GM21723 (cell line): ENCODE data around the gene PTPN20.

ENCODE experiments used
- ATAC-seq: cut with Tn5 transposase; IDR thresholded peaks from one replicate; pipeline ENCODE4 v1.9.1; 2021; ENCODE audit warnings: mild to moderate bottlenecking, moderate library complexity; ENCODE audit not compliant: unreplicated experiment

PTPN20 gene

DNA sequence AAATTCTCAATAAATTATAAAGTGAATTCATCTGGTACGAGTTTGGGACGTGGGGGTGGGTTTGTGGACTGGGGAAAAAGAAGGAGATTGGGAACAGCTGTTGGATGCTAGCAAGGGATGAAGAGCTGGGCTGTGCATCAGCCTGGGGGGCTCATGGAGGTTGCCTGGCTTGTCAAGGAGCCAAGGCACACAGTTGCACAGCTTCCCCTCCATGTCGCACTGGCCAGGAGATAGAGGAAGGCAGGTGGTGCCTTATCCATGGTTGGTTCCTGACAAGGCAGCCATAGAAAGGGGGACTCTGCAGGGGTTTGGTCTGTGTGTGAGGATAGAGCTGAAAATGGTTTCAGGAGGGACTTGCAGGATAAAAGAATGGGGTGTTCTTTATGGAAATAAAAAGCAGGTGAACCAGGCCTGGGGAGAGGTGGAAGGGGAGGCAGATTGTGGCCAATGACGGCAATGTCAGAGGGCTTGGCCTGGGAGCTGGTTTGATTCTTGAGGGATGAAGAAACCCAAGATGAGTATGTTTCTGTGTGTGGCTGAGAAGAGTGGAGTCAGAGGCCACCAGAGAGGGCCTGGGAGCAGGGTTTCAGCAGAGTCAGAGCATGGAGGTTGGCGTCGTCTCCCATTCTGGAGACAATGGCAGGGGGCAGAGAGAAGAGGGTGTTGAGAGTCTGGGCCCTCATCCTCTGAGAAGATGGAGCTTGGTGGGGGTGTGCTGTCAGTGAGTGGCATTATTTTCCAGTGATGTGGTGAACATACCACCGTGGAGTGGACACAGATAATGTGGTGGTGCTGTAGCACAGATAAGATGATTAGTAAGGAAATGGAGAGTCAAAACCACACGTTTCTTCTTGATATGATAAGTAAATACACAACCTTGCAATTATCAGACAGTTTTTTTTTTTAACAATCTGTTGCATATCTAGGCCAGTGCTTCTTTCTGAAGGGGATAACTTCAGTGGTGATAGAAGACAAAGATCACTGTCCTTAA lies 108.2 kb downstream of the PTPN20 start:
- ATAC-seq = no peak

DNA sequence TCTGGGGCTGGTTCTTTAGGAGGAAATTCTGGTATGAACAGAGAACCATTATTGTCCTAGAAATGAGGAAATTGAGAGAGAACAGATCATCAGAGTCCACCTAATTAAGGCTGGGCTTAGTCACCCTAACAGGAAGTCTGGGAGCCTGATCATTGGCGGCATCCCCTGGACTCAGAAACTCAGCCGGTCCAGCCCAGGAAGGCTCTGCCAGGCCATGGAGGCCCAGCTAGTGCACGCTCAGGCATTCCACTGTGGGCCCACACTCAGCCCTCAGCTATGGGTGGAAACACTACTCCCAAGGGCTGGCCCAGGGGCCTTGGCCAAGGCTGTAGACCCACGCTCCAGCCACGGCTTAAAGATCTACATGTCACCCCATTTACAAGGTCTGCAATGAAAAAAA lies 109.2 kb downstream of the PTPN20 start:
- ATAC-seq = no peak

DNA sequence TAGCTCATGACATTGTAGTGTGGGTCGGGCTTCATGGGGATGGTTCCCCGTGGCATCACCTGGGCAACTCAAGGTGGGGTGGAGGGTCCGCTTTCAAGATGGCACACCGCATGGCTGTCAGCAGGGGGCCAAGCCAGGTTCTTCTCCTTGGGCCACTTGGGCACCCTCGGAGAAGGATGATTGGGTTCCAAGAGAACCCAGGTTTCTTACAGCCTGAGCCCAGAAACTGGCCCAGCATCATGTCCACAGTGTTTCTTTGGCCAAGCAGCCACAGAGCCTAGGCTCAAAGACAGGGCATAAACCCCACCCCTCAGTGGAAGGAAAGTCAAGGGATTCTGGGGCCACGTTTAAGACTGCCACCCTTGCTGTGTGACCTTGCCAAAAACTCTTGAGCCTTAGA lies 110.6 kb downstream of the PTPN20 start:
- ATAC-seq = no peak

DNA sequence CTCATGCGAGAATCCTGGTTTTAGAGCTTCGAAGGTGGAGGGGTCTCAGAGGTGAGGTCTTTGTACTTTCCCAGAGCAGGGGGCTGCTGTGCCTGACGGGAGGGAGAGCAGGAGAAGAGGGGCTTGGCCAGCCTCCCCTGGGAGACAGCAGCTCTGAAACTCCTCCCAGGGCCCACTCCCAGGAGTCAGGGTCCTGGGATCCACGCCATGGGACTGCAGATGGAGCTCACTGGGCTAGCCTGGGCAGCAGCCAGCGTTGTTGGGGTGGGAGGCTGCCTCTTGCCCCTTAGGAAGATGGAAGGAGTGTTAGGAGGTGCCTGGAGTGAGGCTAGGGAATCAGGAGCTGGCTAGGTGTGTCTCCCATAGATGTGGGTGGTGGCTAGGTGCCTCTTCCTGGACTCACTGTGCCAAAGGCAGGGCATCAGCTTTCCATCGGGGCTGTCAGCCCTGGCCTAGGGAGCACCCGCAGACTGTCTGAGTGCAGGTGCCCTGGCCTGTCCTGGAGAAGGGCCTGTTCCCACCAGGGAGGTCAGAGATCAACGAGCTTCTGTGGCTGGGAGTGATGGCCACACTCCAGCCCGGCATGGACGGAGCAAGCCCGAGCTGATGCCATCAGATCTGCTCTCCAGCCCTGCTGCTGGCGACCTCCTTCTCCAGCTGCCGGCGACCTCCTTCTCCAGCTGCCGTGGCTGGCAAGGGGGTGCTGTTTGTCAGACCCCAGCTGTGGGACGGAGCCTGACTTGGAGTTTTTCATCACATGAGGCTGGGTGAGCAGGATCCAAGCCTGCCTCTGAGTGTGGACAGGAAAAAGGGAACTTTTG lies 111.3 kb downstream of the PTPN20 start:
- no peak for ATAC-seq

DNA sequence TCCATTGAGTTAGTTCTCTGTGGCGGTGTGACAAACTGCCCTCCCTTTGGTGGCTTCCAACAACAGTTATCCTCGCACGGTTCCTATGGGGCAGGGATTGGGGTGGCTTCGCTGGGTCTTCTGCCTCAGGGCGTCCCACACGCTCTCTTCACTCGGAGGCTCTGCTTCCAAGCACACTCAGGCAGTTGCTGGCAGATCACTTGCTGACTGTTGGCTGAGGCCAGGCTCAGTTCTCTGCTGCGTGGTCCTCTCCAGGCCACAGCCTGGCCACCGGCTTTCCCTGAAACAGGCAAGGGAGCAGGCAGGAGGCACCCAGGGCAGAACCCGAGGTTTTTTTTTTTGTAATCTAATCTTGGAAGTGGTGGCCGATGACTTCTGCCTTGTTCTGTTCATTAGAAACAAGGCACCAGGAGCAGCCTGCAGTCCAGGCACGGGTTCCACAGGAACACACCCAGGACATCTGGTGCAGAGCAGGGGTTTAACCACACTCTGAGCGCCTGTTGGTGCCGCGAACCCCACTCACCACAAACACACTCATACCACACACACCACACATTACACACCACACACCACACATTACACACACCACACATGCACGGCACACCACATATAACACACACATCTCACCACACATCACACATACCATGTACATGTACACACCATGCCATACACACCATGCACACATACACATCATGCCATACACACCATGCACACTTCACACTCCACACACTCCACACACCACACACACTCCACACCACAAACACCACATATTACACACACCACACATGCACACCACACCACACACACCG lies 112.2 kb downstream of the PTPN20 start:
- ATAC-seq = no peak

DNA sequence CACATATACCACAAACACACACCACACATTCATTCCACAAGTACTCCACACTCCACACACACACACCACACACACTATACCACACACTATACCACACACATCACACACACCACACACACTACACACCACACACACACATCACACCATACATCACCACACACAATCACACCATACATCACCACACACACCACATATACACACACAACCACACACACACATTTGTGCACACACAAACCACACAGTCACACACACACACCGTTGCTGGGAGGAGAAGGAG lies 112.8 kb downstream of the PTPN20 start:
- no peak for ATAC-seq

DNA sequence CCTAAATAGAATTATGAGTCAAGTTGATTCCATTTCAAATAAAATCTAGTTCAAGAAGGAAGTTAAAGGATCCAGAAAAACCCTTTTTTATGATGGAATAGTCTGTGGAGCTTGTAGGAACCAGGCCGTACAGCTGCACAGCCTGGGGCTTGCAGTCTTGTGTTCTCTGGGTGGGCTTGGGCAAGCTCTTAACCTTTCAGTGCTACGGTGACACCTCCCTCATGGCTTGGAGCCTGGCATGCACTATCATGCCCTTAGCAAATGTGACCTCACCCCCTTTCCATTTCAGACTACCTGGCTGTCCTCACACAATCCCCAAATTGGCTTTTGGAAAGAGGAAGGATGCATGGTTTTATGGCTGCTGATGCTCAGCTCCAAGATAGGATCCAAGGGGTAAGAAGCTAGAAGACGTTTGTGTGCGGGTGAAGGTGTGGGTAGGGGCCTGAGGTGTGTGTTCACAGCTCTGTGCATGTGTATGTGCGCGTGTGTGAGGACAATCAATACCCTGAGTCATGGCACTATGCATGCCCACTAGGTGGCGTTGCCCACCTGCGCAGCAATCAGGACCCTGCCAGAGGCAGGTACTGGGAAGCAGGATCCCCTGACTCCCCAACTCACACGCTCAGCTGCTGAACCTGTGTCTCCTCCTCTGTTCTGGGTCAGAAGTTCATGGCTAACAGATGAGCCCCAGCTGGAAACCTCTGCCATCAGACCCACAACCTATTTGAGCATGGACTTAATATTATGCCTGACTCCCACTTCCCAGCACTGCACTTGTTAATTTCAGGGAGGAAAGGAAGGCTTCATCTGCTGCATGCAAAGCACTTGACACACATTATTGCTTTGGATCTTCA lies 113.4 kb downstream of the PTPN20 start:
- peak; percentile 73 for ATAC-seq

DNA sequence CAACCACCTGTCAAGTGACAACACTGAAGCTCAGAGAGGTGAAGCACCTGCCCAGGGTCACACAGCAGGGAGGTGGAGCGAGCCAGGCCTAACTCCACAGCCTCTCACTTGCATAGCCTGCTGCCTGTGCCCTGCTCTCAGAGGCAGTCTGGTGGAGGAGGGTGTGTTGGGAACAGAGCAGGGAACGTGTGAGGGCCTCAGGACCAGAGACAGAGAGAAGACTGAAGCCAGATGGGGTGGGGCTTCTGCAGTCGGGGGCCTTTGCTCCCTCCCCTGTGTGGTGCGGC lies 114.0 kb downstream of the PTPN20 start:
- no peak for ATAC-seq

DNA sequence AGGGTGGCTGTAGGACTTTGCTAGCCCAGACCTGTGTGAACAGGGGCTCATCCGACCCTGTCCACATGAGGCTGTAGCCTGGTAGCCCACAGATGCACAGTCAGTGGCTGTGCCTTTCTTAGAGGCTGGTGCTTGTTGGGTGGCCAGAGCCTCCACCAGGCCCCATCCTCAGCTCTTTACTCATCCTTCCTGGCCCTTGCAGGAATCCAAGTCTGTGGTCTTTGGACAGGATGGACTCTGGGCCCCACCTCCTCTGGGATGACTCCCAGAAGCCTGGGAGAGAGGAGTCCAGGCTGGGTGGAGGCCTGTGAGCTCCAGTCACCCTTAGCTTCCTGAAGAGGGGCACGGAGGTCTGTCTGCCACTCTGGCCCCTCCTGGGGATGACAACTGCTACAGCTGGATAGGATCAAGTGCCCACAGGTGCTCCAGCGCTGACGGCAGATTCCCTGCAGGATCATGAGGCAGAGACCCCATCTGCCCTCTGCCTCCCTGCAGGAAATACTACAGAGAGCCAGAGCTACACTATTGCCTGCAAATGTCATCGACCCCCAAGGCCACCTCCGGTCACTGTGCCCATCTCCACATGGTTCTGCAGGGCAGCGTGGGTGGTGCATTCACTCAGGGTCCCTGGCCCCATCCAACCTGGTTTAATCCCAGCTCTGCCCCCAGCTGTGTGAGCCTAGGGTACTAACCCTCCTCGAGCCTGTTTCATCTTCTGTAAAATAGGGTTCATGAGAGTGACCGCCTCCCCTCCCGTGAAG lies 114.5 kb downstream of the PTPN20 start:
- no peak for ATAC-seq

DNA sequence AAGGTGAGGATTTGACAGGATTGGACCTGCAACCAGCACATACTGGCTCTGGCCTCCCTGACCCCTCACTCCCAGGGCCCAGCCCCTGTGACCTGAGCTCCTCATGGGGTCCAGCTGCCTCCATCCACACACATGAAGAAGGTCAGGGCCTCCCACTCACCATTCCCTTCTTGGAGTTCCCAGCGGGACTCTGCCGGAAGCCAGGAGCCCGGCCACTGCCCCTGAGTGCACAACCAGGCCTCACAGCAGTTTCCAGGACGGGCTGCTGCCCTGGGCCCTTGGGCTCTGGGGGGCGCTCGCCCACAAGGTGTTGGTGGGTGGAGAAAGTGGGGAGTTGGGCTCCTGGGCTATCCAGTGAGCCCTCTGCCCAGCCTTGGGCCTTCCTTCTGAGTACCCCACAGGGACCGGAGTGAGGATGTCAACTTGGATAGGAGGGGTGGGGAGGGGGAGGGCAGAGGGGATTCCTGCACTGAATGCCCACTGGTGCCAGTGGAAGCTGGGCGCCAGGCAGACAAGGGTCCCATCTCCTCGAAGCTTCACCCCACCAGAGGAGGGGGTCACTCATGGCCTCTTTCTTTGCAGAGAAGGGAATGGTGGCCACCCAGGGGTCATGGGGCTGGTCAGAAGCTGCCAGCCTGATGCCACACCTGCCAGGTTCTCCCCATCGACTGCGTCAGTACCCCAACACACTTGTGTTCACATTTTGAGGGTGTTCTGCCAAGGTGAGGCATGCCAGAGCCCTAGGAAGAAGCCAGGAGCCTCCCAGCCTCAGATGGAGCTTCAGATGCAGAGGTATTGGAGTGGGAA lies 115.3 kb downstream of the PTPN20 start:
- no peak for ATAC-seq

DNA sequence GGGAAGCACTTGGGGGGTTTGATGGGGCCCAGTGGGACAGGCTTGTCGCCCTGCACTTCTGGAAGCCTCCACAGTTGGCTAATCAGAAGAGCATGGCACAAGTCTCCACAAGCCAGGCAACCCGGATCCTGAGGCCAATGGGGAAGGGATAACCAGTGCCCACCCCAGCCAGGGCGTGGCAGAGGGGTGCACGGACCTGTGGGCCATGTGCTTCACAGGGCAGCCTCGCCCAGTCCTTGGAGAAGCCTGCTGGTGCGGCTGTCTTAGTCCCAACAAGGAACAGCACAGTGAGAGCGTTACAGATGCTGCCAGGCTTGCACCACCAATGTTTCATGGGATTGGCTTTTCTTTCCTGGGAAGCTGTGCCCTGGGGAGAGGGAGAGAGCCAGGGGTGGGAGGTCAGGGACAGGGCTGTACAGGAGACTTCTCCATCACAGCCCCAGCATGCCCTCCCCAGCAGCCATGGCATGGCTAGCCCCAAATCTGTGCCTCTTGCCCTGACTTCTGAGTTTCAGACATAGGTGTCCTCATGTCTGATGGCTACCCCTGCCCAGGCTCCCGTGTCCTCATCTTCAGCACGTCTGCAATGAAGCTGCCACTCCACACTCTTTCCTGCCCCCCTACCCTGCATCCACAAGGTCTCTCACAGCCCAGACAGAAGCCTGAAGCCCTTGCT lies 116.0 kb downstream of the PTPN20 start:
- no peak for ATAC-seq

DNA sequence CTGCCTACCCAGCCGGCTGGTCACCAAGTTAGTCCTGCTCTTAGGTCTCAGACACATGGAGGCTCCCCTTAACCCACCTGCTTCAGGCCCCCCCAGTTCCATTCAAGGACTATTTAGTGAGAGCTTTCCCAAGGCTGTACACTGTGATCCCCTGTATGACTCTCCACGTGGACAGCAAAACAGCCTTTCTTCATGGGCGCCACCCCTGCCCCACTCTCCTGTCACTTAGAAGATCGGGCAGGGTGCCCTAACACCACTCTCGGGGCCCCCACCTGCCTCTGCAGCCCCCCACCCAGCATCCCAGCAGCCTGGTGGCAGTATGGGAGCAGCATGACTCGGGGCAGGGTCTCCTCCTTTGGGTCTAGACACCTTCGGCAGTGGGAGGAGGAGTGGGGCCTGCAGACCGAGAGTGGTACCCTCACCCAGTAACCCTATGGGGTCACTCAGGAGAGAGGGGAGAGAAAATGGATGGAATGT lies 116.6 kb downstream of the PTPN20 start:
- ATAC-seq = no peak

DNA sequence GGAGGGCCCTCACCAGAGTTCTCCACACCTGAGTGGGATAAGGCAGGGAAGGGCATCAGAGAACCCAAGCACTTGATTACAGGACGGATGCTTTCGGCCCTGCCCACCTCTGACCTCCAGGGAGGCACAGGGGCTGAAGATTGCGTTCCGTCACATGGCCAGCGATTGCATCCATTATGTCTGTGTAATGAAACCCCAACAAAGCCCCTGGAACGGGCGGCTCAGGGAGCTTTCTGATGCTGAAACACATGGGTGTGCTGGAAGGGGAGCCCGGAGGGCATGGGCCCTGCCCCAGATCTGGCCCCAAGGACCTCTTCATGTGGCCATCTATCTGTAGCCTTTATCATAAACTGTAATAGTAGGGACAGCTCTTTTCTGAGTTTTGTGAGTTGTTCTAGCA lies 117.2 kb downstream of the PTPN20 start:
- ATAC-seq = no peak

DNA sequence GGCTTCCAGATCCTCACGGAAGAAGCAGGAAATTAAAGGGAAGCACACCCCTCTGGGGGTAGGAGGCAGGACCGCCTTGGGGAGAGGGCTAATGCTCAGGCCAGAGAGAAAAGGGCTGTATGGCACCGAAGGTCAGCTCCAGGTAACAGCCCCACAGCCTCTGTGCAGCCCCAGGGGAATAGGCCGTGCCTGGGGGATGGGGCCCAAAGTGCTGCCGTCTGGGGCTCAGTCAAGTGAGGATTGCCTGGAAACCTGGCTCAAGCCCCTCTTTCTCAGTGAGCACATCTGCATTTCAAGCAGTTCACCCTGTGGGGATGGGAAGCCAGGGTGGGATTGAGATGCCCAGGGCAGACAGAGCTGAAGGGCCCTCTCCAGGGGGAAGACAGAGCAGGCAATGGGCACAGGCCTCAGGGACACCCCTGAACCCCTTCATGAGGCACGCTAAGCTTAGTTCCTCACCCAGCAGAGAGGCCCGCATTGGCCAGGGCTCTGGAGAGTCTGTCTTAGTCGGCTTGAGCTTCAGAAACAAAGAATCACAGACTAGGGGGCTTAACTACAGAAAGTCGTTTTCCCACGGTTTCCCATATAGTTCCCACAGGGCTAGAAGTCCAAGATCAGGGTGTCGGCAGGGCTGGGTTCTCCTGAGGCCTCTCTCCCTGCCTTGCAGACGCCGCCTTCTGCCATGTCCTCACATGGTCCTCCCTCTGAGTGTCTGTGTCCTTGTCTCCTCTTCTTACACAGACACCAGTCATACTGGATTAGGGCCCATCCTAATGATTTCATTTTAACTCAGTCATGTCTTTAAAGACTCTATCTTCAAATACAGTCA lies 118.2 kb downstream of the PTPN20 start:
- no peak for ATAC-seq

DNA sequence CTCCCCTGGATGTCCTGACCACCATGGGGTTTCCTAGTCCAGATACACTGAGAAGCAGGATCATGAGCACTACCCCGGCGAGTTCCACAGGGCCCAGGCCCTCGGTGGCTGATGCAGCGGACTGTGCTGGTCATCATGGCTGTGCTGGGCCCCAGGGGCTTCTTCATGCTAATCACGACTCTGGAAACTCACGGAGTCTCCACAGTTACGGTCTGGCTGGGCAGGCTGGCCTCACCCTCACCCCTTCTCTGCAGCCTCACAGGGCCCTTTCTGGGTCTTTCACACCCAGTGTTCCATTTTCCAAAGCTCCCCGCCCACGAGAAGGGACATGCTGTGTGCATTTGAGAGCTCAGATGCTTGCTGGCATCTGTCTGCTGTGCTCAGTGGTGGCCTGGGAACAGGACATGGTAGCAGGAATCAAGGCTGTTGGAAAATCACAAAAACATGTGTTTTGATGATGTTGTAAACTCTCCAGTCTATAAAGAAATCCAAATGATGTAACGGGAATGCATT lies 119.0 kb downstream of the PTPN20 start:
- no peak for ATAC-seq

DNA sequence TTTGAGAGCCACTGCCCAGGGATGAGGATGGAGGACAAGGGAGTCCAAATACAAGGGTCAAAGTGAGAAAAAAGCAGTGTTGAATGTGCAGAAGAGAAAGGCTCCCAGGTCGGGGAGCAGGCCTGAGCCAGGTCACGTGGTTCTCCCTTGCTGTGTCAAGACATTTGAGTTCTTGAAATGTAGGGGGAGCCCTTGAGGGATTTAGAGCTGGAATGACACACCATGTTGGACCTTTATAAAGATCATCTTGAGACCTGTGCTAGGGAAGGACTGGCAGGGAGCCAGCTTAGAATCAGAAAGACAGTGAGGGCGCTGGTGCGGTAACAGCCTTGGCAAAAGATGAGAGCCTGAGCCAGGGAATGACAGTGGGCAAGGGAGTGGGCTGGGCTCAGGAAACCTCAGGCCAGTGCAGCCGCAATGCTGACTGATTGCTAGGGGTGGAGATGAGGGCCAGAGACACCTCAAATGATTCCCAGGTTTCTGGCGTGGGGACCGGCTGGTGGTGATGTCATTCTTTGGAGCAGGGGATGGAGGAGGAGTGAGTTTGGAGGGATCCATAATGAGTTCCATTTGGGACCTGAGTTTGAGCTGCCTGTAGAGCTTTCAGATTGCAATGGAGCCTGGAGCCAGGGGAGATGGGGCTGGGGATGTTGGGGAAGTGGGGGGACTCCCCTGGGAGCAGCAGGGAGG lies 120.1 kb downstream of the PTPN20 start:
- no peak for ATAC-seq
